HCT116 (cell line): Measurements from ENCODE around the gene CTXND1. TPM values are rescaled to one million over a fixed set of nuclear protein-coding genes. Genes with fewer than 3 reads are reported as not detected.

Experiments
- ATAC-seq: fragments of 200-7000 bp; cut with Tn5 transposase; 2 replicates; pipeline ENCODE4 v1.9.1; 2020; ENCODE audit warnings: mild to moderate bottlenecking, moderate library complexity
- BruUV-seq: library from RNA; stranded (reverse); fragments of 400-500 nt; replicated peaks from 2 replicates; lab custom pipeline; 2021; lab: Mats Ljungman, UMichigan
- CTCF ChIA-PET: fragments of 300-600 bp; sonication (Branson Sonifier 250); formaldehyde crosslinking; loops from one replicate; lab custom pipeline; 2021; ENCODE audit warnings: antibody characterized with exemption; lab: Charles Lee
- POLR2A ChIA-PET: fragments of 300-600, 350-600 bp; sonication (Branson Sonifier 250); formaldehyde crosslinking; loops from one replicate; lab custom pipeline; 2021; ENCODE audit warnings: antibody characterized with exemption; lab: Charles Lee
- RAD21 ChIA-PET, 2 experiments: fragments of 300-600 bp; sonication (Branson Sonifier 250); formaldehyde crosslinking; loops; one replicate each; lab custom pipeline; 2023; ENCODE audit warnings: low total read pairs in 2 of 2; ENCODE audit not compliant: uncharacterized antibody in 2 of 2, unreplicated experiment in 2 of 2, low non-redundant PET in 1 of 2; lab: Charles Lee
- DNase-seq: peaks from one replicate; pipeline ENCODE4 v3.0.0-alpha.2; 2010; ENCODE audit warnings: low read depth, low spot score
- H2AFZ ChIP-seq: fragments of 200-600 bp; shearing (Covaris generic), sonication (generic); 2 replicates; pipeline ENCODE4 v1.6.1; 2017; ENCODE audit warnings: low read depth, mixed run types, mixed read lengths, antibody characterized with exemption, low read length; ENCODE audit not compliant: poor library complexity, severe bottlenecking
- H3K27ac ChIP-seq: 2 replicates; pipeline ENCODE4 v1.5.1; 2012; ENCODE audit warnings: low read depth, low read length
- H3K27me3 ChIP-seq: fragments of 200-600 bp; sonication (generic); 2 replicates; pipeline ENCODE4 v1.6.1; 2016; ENCODE audit warnings: mixed run types, low read length, mixed read lengths; ENCODE audit not compliant: insufficient read depth
- H3K36me3 ChIP-seq, 2 experiments: fragments of 200-500 bp in 1 of 2; fragments of 200-600 bp in 1 of 2; sonication (Bioruptor generic) in 1 of 2; sonication (generic) in 1 of 2; 2 replicates each; pipeline versions ENCODE4 v1.5.1 to v1.6.1; 2014 to 2016; ENCODE audit warnings: low read length in 2 of 2, inconsistent platforms in 1 of 2, mixed read lengths in 1 of 2, mixed run types in 1 of 2; ENCODE audit not compliant: insufficient read depth in 2 of 2, control insufficient read depth in 1 of 2
- H3K4me1 ChIP-seq, 2 experiments: fragments of 200-600 bp in 1 of 2; sonication (generic) in 1 of 2; 2 replicates each; pipeline versions ENCODE4 v1.5.1 to v1.6.1; 2012 to 2017; ENCODE audit warnings: low read length in 2 of 2, inconsistent platforms in 1 of 2, mild to moderate bottlenecking in 1 of 2, mixed read lengths in 1 of 2, mixed run types in 1 of 2, moderate library complexity in 1 of 2; ENCODE audit not compliant: insufficient read depth in 2 of 2, control insufficient read depth in 1 of 2
- H3K4me2 ChIP-seq: fragments of 200-600 bp; sonication (generic); 2 replicates; pipeline ENCODE4 v1.6.1; 2017; ENCODE audit warnings: mixed run types, low read length, mixed read lengths
- H3K4me3 ChIP-seq, 2 experiments: fragments of 200-600 bp in 1 of 2; sonication (generic) in 1 of 2; replicated peaks in 1 of 2; 2 replicates each; pipeline ENCODE4 v1.5.1; 2011 to 2016; ENCODE audit warnings: low read length in 2 of 2, control low read depth in 1 of 2, low read depth in 1 of 2, mild to moderate bottlenecking in 1 of 2, mixed read lengths in 1 of 2, mixed run types in 1 of 2
- H3K79me2 ChIP-seq: fragments of 200-600 bp; sonication (generic); 2 replicates; pipeline ENCODE4 v1.6.1; 2017; ENCODE audit warnings: mild to moderate bottlenecking, mixed run types, low read length, moderate library complexity, mixed read lengths; ENCODE audit not compliant: insufficient read depth
- H3K9ac ChIP-seq: fragments of 200-600 bp; sonication (generic); 2 replicates; pipeline ENCODE4 v1.6.1; 2016; ENCODE audit warnings: low read length, mixed read lengths
- H3K9me2 ChIP-seq: fragments of 200-600 bp; sonication (generic), shearing (Covaris generic); 2 replicates; pipeline ENCODE4 v1.6.1; 2017; ENCODE audit warnings: mixed run types, mild to moderate bottlenecking, moderate library complexity; ENCODE audit not compliant: insufficient read depth
- H3K9me3 ChIP-seq, 2 experiments: fragments of 200-500 bp in 1 of 2; fragments of 200-600 bp in 1 of 2; sonication (Bioruptor generic) in 1 of 2; sonication (generic) in 1 of 2; 2 replicates each; pipeline ENCODE4 v1.6.1; 2014 to 2017; ENCODE audit warnings: low read length in 2 of 2, mixed read lengths in 2 of 2, inconsistent platforms in 1 of 2, low read depth in 1 of 2, mild to moderate bottlenecking in 1 of 2, mixed run types in 1 of 2, moderate library complexity in 1 of 2; ENCODE audit not compliant: control insufficient read depth in 1 of 2, insufficient read depth in 1 of 2
- H4K20me1 ChIP-seq: fragments of 200-600 bp; sonication (generic), shearing (Covaris generic); 2 replicates; pipeline ENCODE4 v1.6.1; 2017; ENCODE audit warnings: mixed run types, mild to moderate bottlenecking, moderate library complexity; ENCODE audit not compliant: insufficient read depth
- CEBPB ChIP-seq: IDR thresholded peaks from 2 replicates; pipeline ENCODE4 v1.6.1; 2012; ENCODE audit warnings: low read depth
- ELF1 ChIP-seq: IDR thresholded peaks from 2 replicates; pipeline ENCODE4 v1.6.1; 2012; ENCODE audit warnings: low read depth, borderline replicate concordance
- FOSL1 ChIP-seq: IDR thresholded peaks from 2 replicates; pipeline ENCODE4 v1.6.1; 2012; ENCODE audit warnings: low read depth
- JUND ChIP-seq: IDR thresholded peaks from 2 replicates; pipeline ENCODE4 v1.6.1; 2012
- POLR2A ChIP-seq: IDR thresholded peaks from 2 replicates; pipeline ENCODE4 v1.7.0; 2011; ENCODE audit warnings: borderline replicate concordance; ENCODE audit not compliant: insufficient read depth, insufficient read length; ENCODE audit errors: extremely low read depth
- SIN3A ChIP-seq: IDR thresholded peaks from 2 replicates; pipeline ENCODE4 v1.6.1; 2012; ENCODE audit warnings: low read depth
- SP1 ChIP-seq: IDR thresholded peaks from 2 replicates; pipeline ENCODE4 v1.6.1; 2012; ENCODE audit warnings: low read depth
- ZFX ChIP-seq: fragments of 450-650 bp; IDR thresholded peaks from 2 replicates; pipeline ENCODE4 v1.6.1; 2017
- ZNF274 ChIP-seq: fragments of 200-500 bp; sonication (Bioruptor generic); IDR thresholded peaks from 2 replicates; pipeline ENCODE4 v1.6.1; 2014; ENCODE audit warnings: mild to moderate bottlenecking, low read depth, low read length, inconsistent platforms
- intact Hi-C: fragments of 100-400 bp; cut with micrococcal nuclease; formaldehyde crosslinking; loops from 2 replicates; pipeline ENCODE4 v1.10.0; 2022
- total RNA-seq: library from RNA; stranded (reverse); gene quantifications from one replicate; pipeline ENCODE4 v1.2.1, GENCODE V29; 2021; ENCODE audit not compliant: unreplicated experiment
- TF ChIP-seq, protein P1 (sequence below): IDR thresholded peaks from 2 replicates; pipeline ENCODE4 v1.6.1; 2012; ENCODE audit warnings: low read depth
- TF ChIP-seq, protein P2 (sequence below): IDR thresholded peaks from 2 replicates; pipeline ENCODE4 v1.6.1; 2012
- TF ChIP-seq, protein P3 (sequence below): IDR thresholded peaks from 2 replicates; pipeline ENCODE4 v1.6.1; 2012

Gene CTXND1
- total RNA-seq, 1 experiment from 2014 or later = not detected

DNA sequence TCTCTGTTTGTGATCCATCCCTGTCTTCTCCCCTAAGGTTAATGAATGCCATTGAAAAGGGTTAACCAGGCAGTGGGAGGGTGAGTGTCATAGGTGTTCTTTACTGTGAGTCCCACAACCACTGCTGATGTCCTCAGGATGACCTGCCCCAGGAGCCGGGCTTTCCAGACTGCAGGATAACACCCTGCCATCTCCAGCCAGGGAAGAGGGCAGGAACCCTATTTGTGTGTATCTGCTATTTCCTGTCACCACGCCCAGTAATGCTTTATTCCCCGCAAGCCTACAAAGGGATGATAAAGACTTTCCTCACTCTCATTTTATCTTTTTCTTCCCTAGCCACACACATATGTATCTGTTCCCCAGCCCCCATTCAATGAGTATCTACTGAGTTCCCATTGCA lies 15.6 kb upstream of the CTXND1 start (continued):
- TF ChIP-seq, protein P1, sequence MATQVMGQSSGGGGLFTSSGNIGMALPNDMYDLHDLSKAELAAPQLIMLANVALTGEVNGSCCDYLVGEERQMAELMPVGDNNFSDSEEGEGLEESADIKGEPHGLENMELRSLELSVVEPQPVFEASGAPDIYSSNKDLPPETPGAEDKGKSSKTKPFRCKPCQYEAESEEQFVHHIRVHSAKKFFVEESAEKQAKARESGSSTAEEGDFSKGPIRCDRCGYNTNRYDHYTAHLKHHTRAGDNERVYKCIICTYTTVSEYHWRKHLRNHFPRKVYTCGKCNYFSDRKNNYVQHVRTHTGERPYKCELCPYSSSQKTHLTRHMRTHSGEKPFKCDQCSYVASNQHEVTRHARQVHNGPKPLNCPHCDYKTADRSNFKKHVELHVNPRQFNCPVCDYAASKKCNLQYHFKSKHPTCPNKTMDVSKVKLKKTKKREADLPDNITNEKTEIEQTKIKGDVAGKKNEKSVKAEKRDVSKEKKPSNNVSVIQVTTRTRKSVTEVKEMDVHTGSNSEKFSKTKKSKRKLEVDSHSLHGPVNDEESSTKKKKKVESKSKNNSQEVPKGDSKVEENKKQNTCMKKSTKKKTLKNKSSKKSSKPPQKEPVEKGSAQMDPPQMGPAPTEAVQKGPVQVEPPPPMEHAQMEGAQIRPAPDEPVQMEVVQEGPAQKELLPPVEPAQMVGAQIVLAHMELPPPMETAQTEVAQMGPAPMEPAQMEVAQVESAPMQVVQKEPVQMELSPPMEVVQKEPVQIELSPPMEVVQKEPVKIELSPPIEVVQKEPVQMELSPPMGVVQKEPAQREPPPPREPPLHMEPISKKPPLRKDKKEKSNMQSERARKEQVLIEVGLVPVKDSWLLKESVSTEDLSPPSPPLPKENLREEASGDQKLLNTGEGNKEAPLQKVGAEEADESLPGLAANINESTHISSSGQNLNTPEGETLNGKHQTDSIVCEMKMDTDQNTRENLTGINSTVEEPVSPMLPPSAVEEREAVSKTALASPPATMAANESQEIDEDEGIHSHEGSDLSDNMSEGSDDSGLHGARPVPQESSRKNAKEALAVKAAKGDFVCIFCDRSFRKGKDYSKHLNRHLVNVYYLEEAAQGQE = no peak

DNA sequence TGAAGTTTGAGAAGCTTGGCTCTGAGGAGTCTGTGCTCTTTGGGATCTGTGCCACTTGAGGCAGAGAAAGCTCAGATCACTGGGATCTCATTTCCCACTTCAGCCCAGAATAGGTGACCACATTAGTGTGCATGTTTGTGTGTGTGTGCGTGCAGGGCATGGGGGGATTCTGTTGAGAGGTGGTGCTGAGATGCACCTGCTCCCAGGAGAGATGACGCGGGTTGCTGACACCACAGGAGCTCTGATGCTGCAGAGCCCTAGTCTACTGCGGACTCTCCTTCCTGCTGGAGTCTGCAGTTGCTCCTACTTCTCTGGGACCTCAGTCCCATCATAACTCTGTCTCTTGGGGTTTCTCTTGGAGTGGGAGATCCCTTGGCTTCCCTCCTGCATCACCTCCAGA lies 14.7 kb upstream of the CTXND1 start:
- no peak overlapping the region for H3K9ac ChIP-seq
- DNase-seq (no peak), ATAC-seq (no peak)
- ChIA-PET POLR2A (no interaction called here), RAD21 (no interaction called here), CTCF (no interaction called here)
- no peaks in the 10 kb centered on the region for H3K36me3 ChIP-seq
- no peaks in the 10 kb centered on the region for H3K4me1 ChIP-seq
- H3K9me3 ChIP-seq = no peaks in the 10 kb centered on the region; a peak in 1 of 4 replicates
- BruUV-seq = no TSS peak
- no peak overlapping the region for H3K4me3 ChIP-seq
- no peaks in the 10 kb centered on the region for H4K20me1 ChIP-seq
- no peaks in the 10 kb centered on the region for H3K79me2 ChIP-seq
- no peaks in the 10 kb centered on the region for H3K9me2 ChIP-seq
- TF ChIP-seq CEBPB (no peak), JUND (no peak), ZNF274 (no peak), ELF1 (no peak), POLR2A (no peak), SP1 (no peak), SIN3A (no peak), ZFX (no peak), FOSL1 (no peak)
- TF ChIP-seq, protein P2, sequence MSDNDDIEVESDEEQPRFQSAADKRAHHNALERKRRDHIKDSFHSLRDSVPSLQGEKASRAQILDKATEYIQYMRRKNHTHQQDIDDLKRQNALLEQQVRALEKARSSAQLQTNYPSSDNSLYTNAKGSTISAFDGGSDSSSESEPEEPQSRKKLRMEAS = no peak
- TF ChIP-seq, protein P3, sequence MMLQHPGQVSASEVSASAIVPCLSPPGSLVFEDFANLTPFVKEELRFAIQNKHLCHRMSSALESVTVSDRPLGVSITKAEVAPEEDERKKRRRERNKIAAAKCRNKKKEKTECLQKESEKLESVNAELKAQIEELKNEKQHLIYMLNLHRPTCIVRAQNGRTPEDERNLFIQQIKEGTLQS = no peak
- no peak overlapping the region for H3K4me2 ChIP-seq
- H2AFZ ChIP-seq = no peak overlapping the region
- intact Hi-C loops = no loop called here
- H3K27ac ChIP-seq = no peak overlapping the region
- peaks cover 64% of the 10 kb centered on the region for H3K27me3 ChIP-seq
